Activated CD4-positive, alpha-beta T cell treated with anti-CD3 and anti-CD28 coated beads, Interleukin-2, amount 10 ng/mL, durations not matched to agents 24 days and 14 days (primary cell): ENCODE measurements around the gene NFATC3. TPM values are rescaled to one million over a fixed set of nuclear protein-coding genes. Genes with fewer than 3 reads are reported as not detected.
A peak's percentile ranks its signal among the peaks of the same experiment; 100 is the strongest.

Experiments used
- DNase-seq: peaks from one replicate; pipeline ENCODE4 v3.0.0; 2022
- H3K27ac Mint-ChIP-seq: one replicate; pipeline ENCODE4 v1.8.0; 2022; ENCODE audit warnings: mild to moderate bottlenecking, mixed read lengths
- H3K27me3 Mint-ChIP-seq: one replicate; pipeline ENCODE4 v1.8.0; 2022; ENCODE audit warnings: mixed read lengths
- H3K36me3 Mint-ChIP-seq: one replicate; pipeline ENCODE4 v1.8.0; 2022; ENCODE audit warnings: low read depth, mild to moderate bottlenecking, mixed read lengths
- H3K4me1 Mint-ChIP-seq: one replicate; pipeline ENCODE4 v1.8.0; 2021; ENCODE audit warnings: mixed read lengths
- H3K4me3 Mint-ChIP-seq: one replicate; pipeline ENCODE4 v1.8.0; 2022; ENCODE audit warnings: mild to moderate bottlenecking, moderate library complexity, mixed read lengths
- H3K9me3 Mint-ChIP-seq: one replicate; pipeline ENCODE4 v1.8.0; 2021; ENCODE audit warnings: mixed read lengths
- intact Hi-C: fragments of 100-400 bp; cut with micrococcal nuclease; formaldehyde crosslinking; loops from one replicate; pipeline ENCODE4 v1.15.1; 2023
- total RNA-seq: library from RNA; stranded (reverse); gene quantifications from 2 replicates; pipeline ENCODE4 v1.2.3, GENCODE V29; 2022

NFATC3 gene
- 143 and 146 TPM in 2 replicates for total RNA-seq

- H3K27ac Mint-ChIP-seq, result peak within 1 kb of the TSS; percentile 97
- no peaks in the 10 kb centered on the region for H3K9me3 Mint-ChIP-seq
- H3K36me3 Mint-ChIP-seq, result peaks cover 25% of the 10 kb centered on the region
- H3K4me1 Mint-ChIP-seq, result peaks cover 58% of the 10 kb centered on the region
- no peaks in the 10 kb centered on the region for H3K27me3 Mint-ChIP-seq
- H3K4me3 Mint-ChIP-seq, result peak within 1 kb of the TSS; percentile 92
- intact Hi-C loops, result loop anchor here (1.0 kb wide), 3 partner anchors 8 to 279 kb away; partner anchors contain the start of genes NUTF2, RANBP10 and TSNAXIP1
- peak; percentile 99 for DNase-seq
These were observed at the start of gene NFATC3 for GRCh38 chr16:68085259-68086071. TSS of gene NFATC3 (plus strand) at chr16:68085370. CDS start at chr16:68085682, 312 bp downstream.

GRCh38 chr16:68037841-68038597 is 47.2 kb upstream of the NFATC3 start:
- intact Hi-C loops, result no loop called here
- Mint-ChIP-seq H3K36me3 (peaks cover 28% of the 10 kb centered on the region), H3K4me3 (no peak overlapping the region), H3K27me3 (no peaks in the 10 kb centered on the region), H3K9me3 (no peaks in the 10 kb centered on the region), H3K4me1 (peaks cover 21% of the 10 kb centered on the region), H3K27ac (peak overlapping the region; percentile 10)
- DNase-seq, result no peak

- H3K4me1 Mint-ChIP-seq, result peaks cover 16% of the 10 kb centered on the region
- peak; percentile 96 for DNase-seq
- peak overlapping the region; percentile 51 for H3K27ac Mint-ChIP-seq
- no peaks in the 10 kb centered on the region for H3K27me3 Mint-ChIP-seq
- intact Hi-C loops, result loop anchor here (1.0 to 5.0 kb wide), 4 partner anchors 47 to 148 kb away; partner anchors contain the start of genes PSKH1, PSMB10 and SLC12A4
- H3K36me3 Mint-ChIP-seq, result peaks cover 27% of the 10 kb centered on the region
- H3K4me3 Mint-ChIP-seq, result no peak overlapping the region
- H3K9me3 Mint-ChIP-seq, result no peaks in the 10 kb centered on the region
These were observed 44.5 kb upstream of the NFATC3 start for GRCh38 chr16:68040506-68041288.

GRCh38 chr16:68041783-68042182 is 43.4 kb upstream of the NFATC3 start:
- peaks cover 26% of the 10 kb centered on the region for H3K36me3 Mint-ChIP-seq
- H3K4me3 Mint-ChIP-seq, result no peak overlapping the region
- H3K27me3 Mint-ChIP-seq, result no peaks in the 10 kb centered on the region
- no peaks in the 10 kb centered on the region for H3K9me3 Mint-ChIP-seq
- no peak overlapping the region for H3K27ac Mint-ChIP-seq
- intact Hi-C loops, result loop anchor here (5.0 kb wide), 2 partner anchors 104 to 149 kb away; partner anchors contain the start of genes PSKH1 and PSMB10
- no peak for DNase-seq
- peaks cover 16% of the 10 kb centered on the region for H3K4me1 Mint-ChIP-seq

GRCh38 chr16:68046106-68046505 is 39.1 kb upstream of the NFATC3 start:
- H3K4me3 Mint-ChIP-seq, result no peak overlapping the region
- no peaks in the 10 kb centered on the region for H3K27me3 Mint-ChIP-seq
- H3K4me1 Mint-ChIP-seq, result peaks cover 4% of the 10 kb centered on the region
- DNase-seq, result no peak
- no peaks in the 10 kb centered on the region for H3K9me3 Mint-ChIP-seq
- intact Hi-C loops, result no loop called here
- peaks cover 23% of the 10 kb centered on the region for H3K36me3 Mint-ChIP-seq
- no peak overlapping the region for H3K27ac Mint-ChIP-seq

- intact Hi-C loops, result no loop called here
- H3K4me3 Mint-ChIP-seq, result no peak overlapping the region
- H3K27me3 Mint-ChIP-seq, result no peaks in the 10 kb centered on the region
- no peak overlapping the region for H3K27ac Mint-ChIP-seq
- DNase-seq, result no peak
- H3K36me3 Mint-ChIP-seq, result peaks cover 31% of the 10 kb centered on the region
- H3K9me3 Mint-ChIP-seq, result no peaks in the 10 kb centered on the region
- H3K4me1 Mint-ChIP-seq, result peaks cover 4% of the 10 kb centered on the region
These were observed 37.2 kb upstream of the NFATC3 start for GRCh38 chr16:68047987-68048386.

GRCh38 chr16:68049449-68049848 is 35.7 kb upstream of the NFATC3 start:
- intact Hi-C loops, result no loop called here
- DNase-seq, result no peak

GRCh38 chr16:68055395-68055794 is 29.8 kb upstream of the NFATC3 start:
- H3K36me3 Mint-ChIP-seq, result peaks cover 63% of the 10 kb centered on the region
- no peak overlapping the region for H3K27ac Mint-ChIP-seq
- H3K9me3 Mint-ChIP-seq, result no peaks in the 10 kb centered on the region
- intact Hi-C loops, result no loop called here
- no peak overlapping the region for H3K4me3 Mint-ChIP-seq
- H3K27me3 Mint-ChIP-seq, result no peaks in the 10 kb centered on the region
- DNase-seq, result no peak
- H3K4me1 Mint-ChIP-seq, result peaks cover 18% of the 10 kb centered on the region

More at GRCh38 chr16:68049449-68049848, 35.7 kb upstream of the NFATC3 start:
- H3K4me3 Mint-ChIP-seq, result no peak overlapping the region
- H3K9me3 Mint-ChIP-seq, result no peaks in the 10 kb centered on the region
- peaks cover 36% of the 10 kb centered on the region for H3K36me3 Mint-ChIP-seq
- H3K27ac Mint-ChIP-seq, result no peak overlapping the region
- H3K27me3 Mint-ChIP-seq, result no peaks in the 10 kb centered on the region
- peaks cover 4% of the 10 kb centered on the region for H3K4me1 Mint-ChIP-seq

GRCh38 chr16:68059804-68060203 is 25.4 kb upstream of the NFATC3 start:
- H3K27me3 Mint-ChIP-seq, result no peaks in the 10 kb centered on the region
- H3K36me3 Mint-ChIP-seq, result peaks cover 63% of the 10 kb centered on the region
- H3K4me3 Mint-ChIP-seq, result peak overlapping the region; percentile 39
- no peak for DNase-seq
- intact Hi-C loops, result no loop called here
- no peaks in the 10 kb centered on the region for H3K9me3 Mint-ChIP-seq
- peak overlapping the region; percentile 68 for H3K27ac Mint-ChIP-seq
- H3K4me1 Mint-ChIP-seq, result peaks cover 49% of the 10 kb centered on the region

- peaks cover 59% of the 10 kb centered on the region for H3K4me1 Mint-ChIP-seq
- H3K4me3 Mint-ChIP-seq, result peak overlapping the region; percentile 18
- DNase-seq, result no peak
- peak overlapping the region; percentile 82 for H3K27ac Mint-ChIP-seq
- peaks cover 61% of the 10 kb centered on the region for H3K36me3 Mint-ChIP-seq
- intact Hi-C loops, result no loop called here
- no peaks in the 10 kb centered on the region for H3K27me3 Mint-ChIP-seq
- H3K9me3 Mint-ChIP-seq, result no peaks in the 10 kb centered on the region
These were observed 23.8 kb upstream of the NFATC3 start for GRCh38 chr16:68061396-68061795.

- peaks cover 62% of the 10 kb centered on the region for H3K4me1 Mint-ChIP-seq
- H3K27me3 Mint-ChIP-seq, result no peaks in the 10 kb centered on the region
- H3K9me3 Mint-ChIP-seq, result no peaks in the 10 kb centered on the region
- H3K36me3 Mint-ChIP-seq, result peaks cover 63% of the 10 kb centered on the region
- peak; percentile 83 for DNase-seq
- intact Hi-C loops, result no loop called here
- peak overlapping the region; percentile 88 for H3K27ac Mint-ChIP-seq
- H3K4me3 Mint-ChIP-seq, result peak overlapping the region; percentile 54
These were observed 22.2 kb upstream of the NFATC3 start for GRCh38 chr16:68062910-68063393.

- H3K9me3 Mint-ChIP-seq, result no peaks in the 10 kb centered on the region
- peak; percentile 92 for DNase-seq
- intact Hi-C loops, result loop anchor here (1.0 to 2.0 kb wide), 2 partner anchors 14 to 72 kb away; no protein-coding TSS in a partner anchor
- peaks cover 64% of the 10 kb centered on the region for H3K4me1 Mint-ChIP-seq
- H3K36me3 Mint-ChIP-seq, result peaks cover 58% of the 10 kb centered on the region
- peak overlapping the region; percentile 79 for H3K27ac Mint-ChIP-seq
- no peaks in the 10 kb centered on the region for H3K27me3 Mint-ChIP-seq
- H3K4me3 Mint-ChIP-seq, result peak overlapping the region; percentile 32
These were observed 20.3 kb upstream of the NFATC3 start for GRCh38 chr16:68064791-68065365.
